GM12892 (cell line): ENCODE data around the gene FAR2.

ENCODE experiments used
- POLR2A ChIP-seq: IDR thresholded peaks from 2 replicates; pipeline ENCODE4 v1.6.1; 2011; ENCODE audit warnings: low read depth, low read length, control low read depth
- POLR2AphosphoS5 ChIP-seq: IDR thresholded peaks from 2 replicates; pipeline ENCODE4 v1.6.1; 2011; ENCODE audit warnings: low read depth, low read length, control low read depth
- TAF1 ChIP-seq: IDR thresholded peaks from 2 replicates; pipeline ENCODE4 v1.6.1; 2011; ENCODE audit warnings: low read depth, mild to moderate bottlenecking, control low read depth, low read length, borderline replicate concordance

DNA sequence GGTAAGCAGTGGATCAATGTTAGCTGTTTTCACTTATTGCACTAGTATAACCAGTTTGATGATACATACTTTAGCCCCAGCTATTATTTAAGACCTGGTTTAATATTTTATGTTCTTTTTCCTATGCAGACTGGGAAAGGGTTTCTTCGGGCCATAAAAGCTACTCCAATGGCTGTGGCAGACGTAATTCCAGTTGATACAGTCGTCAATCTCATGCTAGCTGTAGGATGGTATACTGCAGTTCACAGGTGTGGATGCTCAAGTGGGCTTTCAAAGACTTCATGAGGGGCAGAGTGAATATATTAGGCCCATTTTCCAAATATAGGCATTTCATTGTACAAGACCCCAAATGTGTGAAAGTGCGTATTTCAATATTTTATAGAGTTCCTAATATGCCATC is 161.8 kb downstream of the FAR2 start:
- TF ChIP-seq POLR2AphosphoS5 = no peak
- TF ChIP-seq POLR2A = no peak
- no peak for TF ChIP-seq TAF1
